K562 (cell line): ENCODE data around the gene SLC30A1. TPM values are rescaled to one million over a fixed set of nuclear protein-coding genes. Genes with fewer than 3 reads are reported as not detected.

Experiments
- CBX3 ChIP-seq, 2 experiments: IDR thresholded peaks; 1 replicate in 1 of 2; 2 replicates in 1 of 2; pipeline ENCODE4 v1.6.1; 2012; ENCODE audit warnings: inconsistent platforms in 2 of 2, low read length in 2 of 2, borderline replicate concordance in 1 of 2, control low read depth in 1 of 2
- E2F1 ChIP-seq: sonication (generic); formaldehyde crosslinking; IDR thresholded peaks from 2 replicates; pipeline ENCODE4 v1.8.1; 2023; ENCODE audit warnings: mild to moderate bottlenecking, missing genetic modification reagents, moderate library complexity
- GTF2B ChIP-seq: IDR thresholded peaks from 2 replicates; pipeline ENCODE4 v1.6.1; 2011; ENCODE audit not compliant: insufficient read length; ENCODE audit errors: extremely low read depth
- NFATC3 ChIP-seq: fragments of 450-650 bp; IDR thresholded peaks from 2 replicates; pipeline ENCODE4 v1.6.1; 2017; ENCODE audit warnings: mild to moderate bottlenecking
- NONO ChIP-seq, 2 experiments: fragments of 200-400 bp in 1 of 2; fragments of 450-650 bp in 1 of 2; formaldehyde crosslinking in 1 of 2; IDR thresholded peaks; 2 replicates each; pipeline ENCODE4 v1.6.1; 2017; ENCODE audit warnings: low read depth in 2 of 2, mild to moderate bottlenecking in 2 of 2, moderate library complexity in 2 of 2, low read length in 1 of 2
- PRDM10 ChIP-seq: fragments of 450-650 bp; IDR thresholded peaks from 2 replicates; pipeline ENCODE4 v1.6.1; 2018; ENCODE audit not compliant: partially characterized antibody
- RCOR1 ChIP-seq, 2 experiments: IDR thresholded peaks; 2 replicates each; pipeline ENCODE4 v1.6.1; 2012; ENCODE audit warnings: low read depth in 2 of 2, low read length in 2 of 2, borderline replicate concordance in 1 of 2, improper control_type of control experiment in 1 of 2
- SMARCB1 ChIP-seq: IDR thresholded peaks from 2 replicates; pipeline ENCODE4 v1.6.1; 2011; ENCODE audit warnings: improper control_type of control experiment, low read depth; ENCODE audit not compliant: insufficient read length
- TSHZ1 ChIP-seq: fragments of 250-450 bp; sonication (Bioruptor Pico); IDR thresholded peaks from 2 replicates; pipeline ENCODE4 v1.4.0; 2020; ENCODE audit warnings: mild to moderate bottlenecking, moderate library complexity
- ZNF175 ChIP-seq: fragments of 200-800 bp; sonication (Bioruptor generic); IDR thresholded peaks from 2 replicates; pipeline ENCODE4 v1.6.1; 2016; ENCODE audit warnings: low read depth, mild to moderate bottlenecking, missing genetic modification characterization, missing compliant biosample characterization
- ZNF639 ChIP-seq, 2 experiments: fragments of 200-800 bp in 1 of 2; sonication (Bioruptor generic) in 1 of 2; sonication (generic) in 1 of 2; formaldehyde crosslinking in 1 of 2; IDR thresholded peaks in 1 of 2; conservative IDR thresholded peaks in 1 of 2; 2 replicates each; pipeline versions ENCODE4 v1.5.0 to v1.6.1; 2016 to 2020; ENCODE audit warnings: missing compliant biosample characterization in 1 of 2, missing genetic modification characterization in 1 of 2, missing genetic modification reagents in 1 of 2
- ZNF740 ChIP-seq, 3 experiments: fragments of 200-800 bp in 1 of 3; sonication (Bioruptor generic) in 1 of 3; sonication (generic) in 1 of 3; formaldehyde crosslinking in 1 of 3; IDR thresholded peaks; 2 replicates each; pipeline versions ENCODE4 v1.6.1 to v1.8.0; 2016 to 2022; ENCODE audit warnings: mild to moderate bottlenecking in 2 of 3, missing compliant biosample characterization in 2 of 3, missing genetic modification characterization in 2 of 3, missing genetic modification reagents in 1 of 3
- polyA plus RNA-seq, 8 experiments: library from polyadenylated mRNA; depleted of rRNA in 4 of 8; stranded (reverse) in 5 of 8; unstranded in 3 of 8; fragments of >200 nt; fragmentation: Nextera tagmentation in 2 of 8; fragmentation: Illumina TruSeq in 1 of 8; extraction: Ambion mirVana in 2 of 8; extraction: Trizol in 1 of 8; gene quantifications; 2 replicates each; pipeline versions ENCODE4 v1.2.1 to v1.2.3, GENCODE V29; 2011 to 2014; ENCODE audit warnings: inconsistent platforms in 1 of 8, missing spikeins in 1 of 8
- total RNA-seq, 7 experiments: library from RNA; depleted of rRNA in 6 of 7; stranded (reverse); fragments of >200 nt in 6 of 7; fragmentation: Illumina TruSeq in 2 of 7; extraction: Trizol in 2 of 7; gene quantifications; 2 replicates each; pipeline versions ENCODE4 v1.2.1 to v1.2.3, GENCODE V29; 2011 to 2021; ENCODE audit warnings: low replicate concordance in 1 of 7

Gene SLC30A1
- total and polyA plus RNA-seq, 9 of the 15 experiments (the other 6 are each of a cell fraction or from before 2014, with no cell fraction given) = 4.1 to 14.4 (median 6.6) TPM

GRCh38 chr1:211623515-211623914 is 44.6 kb upstream of the SLC30A1 start (continued):
- TF ChIP-seq ZNF740 (CRISPR knock-in tag; IDR thresholded peaks at IDR 0.05) (no peak), ZNF740 (tag; IDR thresholded peaks at IDR 0.05) (no peak), TSHZ1 (CRISPR knock-in tag) (no peak), RCOR1 (IDR thresholded peaks at IDR 0.05; ENCODE audit: borderline replicate concordance in 1 of 2, low read depth in 2 of 2, low read length in 2 of 2) (no peak), PRDM10 (no peak), CBX3 (IDR thresholded peaks at IDR 0.05; ENCODE audit: borderline replicate concordance in 1 of 2, low read length in 2 of 2) (peak in 1 of 2 experiments; percentile 68; a peak in 1 of 3 replicates), E2F1 (no peak), ZNF175 (CRISPR knock-in tag) (peak; percentile 77; the same call in 1 of the 2 replicates), ZNF639 (CRISPR knock-in tag; conservative IDR thresholded peaks at IDR 0.05 in 1 of 2, IDR thresholded peaks at IDR 0.05 in 1 of 2) (no peak), NFATC3 (no peak), NONO (IDR thresholded peaks at IDR 0.05; ENCODE audit: low read depth in 2 of 2, low read length in 1 of 2) (no peak), SMARCB1 (no peak), GTF2B (no peak)
